ENCODE results near the gene FBXL7.

DNA sequence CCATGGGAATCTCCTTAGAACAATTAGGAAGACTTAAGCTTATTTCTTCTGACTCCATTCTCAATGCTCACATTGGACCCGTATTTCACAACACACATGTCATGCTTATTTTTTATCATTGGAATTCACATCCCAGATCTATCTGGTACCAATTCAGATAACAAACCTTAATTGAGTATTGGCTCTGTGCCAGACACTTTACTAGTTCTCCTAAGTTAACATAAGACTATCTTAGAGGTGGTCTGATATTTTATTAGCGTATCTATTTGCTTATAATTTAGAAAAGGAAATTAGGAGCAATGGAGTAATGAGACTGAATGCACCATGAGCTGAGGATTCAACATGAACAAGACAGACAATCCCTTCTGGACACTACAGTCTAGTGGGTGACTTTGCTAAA, 45.1 kb downstream of the FBXL7 start:
- TF ChIP-seq, protein P1, sequence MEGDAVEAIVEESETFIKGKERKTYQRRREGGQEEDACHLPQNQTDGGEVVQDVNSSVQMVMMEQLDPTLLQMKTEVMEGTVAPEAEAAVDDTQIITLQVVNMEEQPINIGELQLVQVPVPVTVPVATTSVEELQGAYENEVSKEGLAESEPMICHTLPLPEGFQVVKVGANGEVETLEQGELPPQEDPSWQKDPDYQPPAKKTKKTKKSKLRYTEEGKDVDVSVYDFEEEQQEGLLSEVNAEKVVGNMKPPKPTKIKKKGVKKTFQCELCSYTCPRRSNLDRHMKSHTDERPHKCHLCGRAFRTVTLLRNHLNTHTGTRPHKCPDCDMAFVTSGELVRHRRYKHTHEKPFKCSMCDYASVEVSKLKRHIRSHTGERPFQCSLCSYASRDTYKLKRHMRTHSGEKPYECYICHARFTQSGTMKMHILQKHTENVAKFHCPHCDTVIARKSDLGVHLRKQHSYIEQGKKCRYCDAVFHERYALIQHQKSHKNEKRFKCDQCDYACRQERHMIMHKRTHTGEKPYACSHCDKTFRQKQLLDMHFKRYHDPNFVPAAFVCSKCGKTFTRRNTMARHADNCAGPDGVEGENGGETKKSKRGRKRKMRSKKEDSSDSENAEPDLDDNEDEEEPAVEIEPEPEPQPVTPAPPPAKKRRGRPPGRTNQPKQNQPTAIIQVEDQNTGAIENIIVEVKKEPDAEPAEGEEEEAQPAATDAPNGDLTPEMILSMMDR (IDR thresholded peaks at IDR 0.05; ENCODE audit: poor library complexity, severe bottlenecking) = no peak
- TF ChIP-seq RAD21 (conservative IDR thresholded peaks at IDR 0.05) (no peak), POLR2AphosphoS5 (IDR thresholded peaks at IDR 0.05) (no peak), EZH2 (IDR thresholded peaks at IDR 0.05; ENCODE audit: borderline replicate concordance, insufficient read depth, low read length, poor library complexity, severe bottlenecking) (no peak)
